ENCODE results near the gene UBIAD1. TPM values are rescaled to one million over a fixed set of nuclear protein-coding genes. Genes with fewer than 3 reads are reported as not detected.

Gene UBIAD1
- total and polyA plus RNA-seq, 2 donors (not counting 1 experiment from before 2014, with no cell fraction given), result 17.8 to 28.1 TPM

DNA sequence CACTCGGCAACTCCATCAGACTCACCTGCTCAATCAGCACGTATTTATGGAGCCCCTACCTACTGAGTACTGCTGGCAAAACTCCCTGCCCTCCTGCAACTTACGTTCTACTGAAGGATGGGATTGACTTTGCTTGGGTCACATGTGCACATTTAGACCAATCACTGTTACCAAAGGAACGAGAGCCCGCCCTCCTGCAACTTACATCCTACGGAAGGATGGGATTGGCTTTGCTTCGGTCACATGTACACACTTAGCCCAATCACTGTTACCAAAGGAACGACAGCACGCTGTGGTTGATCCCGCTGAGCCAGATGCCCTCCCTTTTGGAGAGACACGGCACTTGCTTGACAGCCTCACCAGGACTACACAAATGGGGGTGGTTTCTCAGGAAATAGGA is 46.0 kb downstream of the UBIAD1 start:
- no peaks in the 10 kb centered on the region for H3K79me2 ChIP-seq (ENCODE audit: control insufficient read depth, insufficient read depth, low read length)
- Mint-ChIP-seq H3K4me1 (peaks cover 4% of the 10 kb centered on the region), H3K9me3 (ENCODE audit: insufficient read depth) (no peaks in the 10 kb centered on the region), H3K27ac (no peak overlapping the region), H3K27me3 (peaks cover 10% of the 10 kb centered on the region), H3K4me3 (no peak overlapping the region)
- WGBS (ENCODE audit: insufficient coverage), result 88% methylated on average over 7 of the region's 11 CpGs
- ATAC-seq (ENCODE audit: low read depth), result no peak
- H3K4me2 ChIP-seq (replicated peaks; ENCODE audit: low read depth, low read length, poor library complexity, severe bottlenecking), result no peak overlapping the region
- peaks cover 0 to 17% (median 4%) of the 10 kb centered on the region in 4 experiments for H3K27me3 ChIP-seq (replicated peaks in 1 of 4; ENCODE audit: control extremely low read depth in 1 of 4, control insufficient read depth in 3 of 4, insufficient read depth in 4 of 4, low read length in 3 of 4)
- CTCF ChIA-PET, result interaction anchor here (0.5 to 2.4 kb wide), 2 partner anchors 323 to 325 kb away, joined by 3 to 7 read pairs; no protein-coding TSS in a partner anchor
- intact Hi-C loops (cut with micrococcal nuclease), result no loop called here
- H3K9ac ChIP-seq (ENCODE audit: low read length), result no peak overlapping the region
- peaks cover 0 to 5% (median 0%) of the 10 kb centered on the region in 3 donors for H3K9me3 ChIP-seq (ENCODE audit: control extremely low read depth in 1 of 3, control insufficient read depth in 2 of 3, insufficient read depth in 1 of 3, low read length in 2 of 3)
- H3K4me3 ChIP-seq (ENCODE audit: control extremely low read depth in 1 of 5, extremely low read depth in 1 of 5, insufficient read depth in 1 of 5, low read depth in 2 of 5, low read length in 4 of 5), result no peak overlapping the region
- H2AFZ ChIP-seq (ENCODE audit: insufficient read depth, low read depth, low read length, poor library complexity, severe bottlenecking), result no peak overlapping the region
- H3K4me1 ChIP-seq (ENCODE audit: control insufficient read depth in 2 of 2, insufficient read depth in 2 of 2, low read length in 2 of 2), result peaks cover 0 to 5% of the 10 kb centered on the region in 2 donors
- DNase-seq, result no peak
- H3K36me3 ChIP-seq (replicated peaks in 1 of 2; ENCODE audit: control extremely low read depth in 1 of 2, control insufficient read depth in 1 of 2, extremely low read depth in 1 of 2, insufficient read depth in 2 of 2, low read length in 1 of 2), result no peaks in the 10 kb centered on the region
- TF ChIP-seq EZH2 (IDR thresholded peaks at IDR 0.05; ENCODE audit: borderline replicate concordance, insufficient read depth, low read depth, low read length, poor library complexity, severe bottlenecking) (no peak), CTCF (IDR thresholded peaks at IDR 0.05) (no peak)
- POLR2A ChIA-PET, result no interaction called here
- no peak overlapping the region for H3K27ac ChIP-seq (ENCODE audit: low read length in 2 of 2)
- no peaks in the 10 kb centered on the region for H4K20me1 ChIP-seq (ENCODE audit: control insufficient read depth, insufficient read depth, low read length, poor library complexity, severe bottlenecking)

DNA sequence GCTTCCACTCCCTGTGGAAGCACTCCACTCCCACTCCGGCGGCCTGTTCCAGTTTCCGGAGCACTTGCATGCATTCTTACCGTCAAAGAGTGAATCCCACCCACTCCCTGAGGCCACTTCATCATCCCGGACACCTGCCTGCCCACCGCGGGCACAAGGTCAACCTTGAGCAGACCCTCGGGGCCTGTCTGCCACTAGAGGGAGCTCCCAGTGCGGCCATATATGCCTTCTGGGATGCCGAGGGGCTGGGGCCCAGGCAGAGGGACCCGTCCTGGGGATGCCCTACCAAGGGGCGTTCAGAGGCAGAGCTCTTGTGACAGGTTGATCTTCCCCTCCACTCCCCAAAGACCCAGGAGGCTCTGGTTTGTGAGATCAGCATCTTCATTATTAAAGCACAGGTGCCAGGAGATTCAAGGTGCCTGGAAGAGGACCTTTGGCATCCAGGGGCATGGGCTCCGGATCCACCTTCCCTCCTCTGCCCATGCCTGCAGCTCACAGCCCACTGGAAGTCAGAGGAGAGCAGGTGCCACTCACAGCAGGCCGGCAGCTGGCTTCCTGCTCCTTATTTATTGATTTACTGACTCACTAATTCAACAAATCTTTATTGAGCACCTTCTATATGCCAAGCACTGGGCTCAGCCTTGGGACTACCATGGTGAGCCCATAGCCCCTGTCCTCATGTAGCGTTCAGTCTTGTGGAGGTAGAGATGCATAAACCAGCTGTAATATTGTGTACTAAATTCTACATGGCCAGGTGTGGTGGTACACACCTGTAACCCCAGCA is 47.3 kb downstream of the UBIAD1 start:
- intact Hi-C loops (cut with micrococcal nuclease), result no loop called here
- Mint-ChIP-seq H3K9me3 (ENCODE audit: insufficient read depth) (no peaks in the 10 kb centered on the region), H3K4me3 (no peak overlapping the region), H3K27me3 (peaks cover 10% of the 10 kb centered on the region), H3K4me1 (peaks cover 4% of the 10 kb centered on the region), H3K27ac (no peak overlapping the region)
- peak; percentile 71 for TF ChIP-seq CTCF (IDR thresholded peaks at IDR 0.05)
- TF ChIP-seq EZH2 (IDR thresholded peaks at IDR 0.05; ENCODE audit: borderline replicate concordance, insufficient read depth, low read depth, low read length, poor library complexity, severe bottlenecking), result no peak
- Histone ChIP-seq H3K4me2 (replicated peaks; ENCODE audit: low read depth, low read length, poor library complexity, severe bottlenecking) (peak overlapping the region; percentile 18), H3K27me3 (replicated peaks in 1 of 4; ENCODE audit: control extremely low read depth in 1 of 4, control insufficient read depth in 3 of 4, insufficient read depth in 4 of 4, low read length in 3 of 4) (peaks cover 0 to 17% (median 4%) of the 10 kb centered on the region in 4 experiments), H3K9ac (ENCODE audit: low read length) (no peak overlapping the region), H3K36me3 (replicated peaks in 1 of 2; ENCODE audit: control extremely low read depth in 1 of 2, control insufficient read depth in 1 of 2, extremely low read depth in 1 of 2, insufficient read depth in 2 of 2, low read length in 1 of 2) (no peaks in the 10 kb centered on the region), H4K20me1 (ENCODE audit: control insufficient read depth, insufficient read depth, low read length, poor library complexity, severe bottlenecking) (no peaks in the 10 kb centered on the region), H3K4me3 (ENCODE audit: control extremely low read depth in 1 of 5, extremely low read depth in 1 of 5, insufficient read depth in 1 of 5, low read depth in 2 of 5, low read length in 4 of 5) (no peak overlapping the region), H2AFZ (ENCODE audit: insufficient read depth, low read depth, low read length, poor library complexity, severe bottlenecking) (no peak overlapping the region), H3K4me1 (ENCODE audit: control insufficient read depth in 2 of 2, insufficient read depth in 2 of 2, low read length in 2 of 2) (peaks cover 0 to 5% of the 10 kb centered on the region in 2 donors), H3K9me3 (ENCODE audit: control extremely low read depth in 1 of 3, control insufficient read depth in 2 of 3, insufficient read depth in 1 of 3, low read length in 2 of 3) (peaks cover 0 to 5% (median 0%) of the 10 kb centered on the region in 3 donors), H3K27ac (ENCODE audit: low read length in 2 of 2) (no peak overlapping the region), H3K79me2 (ENCODE audit: control insufficient read depth, insufficient read depth, low read length) (no peaks in the 10 kb centered on the region)
- POLR2A ChIA-PET, result no interaction called here
- peak; percentile 63 for ATAC-seq (ENCODE audit: low read depth)
- DNase-seq, result peak; percentile 57
- 16% methylated on average over 13 of the region's 15 CpGs for WGBS (ENCODE audit: insufficient coverage)
- CTCF ChIA-PET, result interaction anchor here (0.6 to 2.5 kb wide), 10 partner anchors 8 to 1361 kb away, joined by 3 to 21 read pairs (median 3); no protein-coding TSS in a partner anchor
